ENCODE data around the gene VAV2.
A peak's percentile ranks its signal among the peaks of the same experiment; 100 is the strongest.

Gene VAV2

GRCh38 chr9:133792721-133793470 lies 199.2 kb downstream of the VAV2 start:
- peak; percentile 32 to 37 for DNase-seq

GRCh38 chr9:133791735-133792649 lies 200.1 kb downstream of the VAV2 start:
- no peak for DNase-seq

GRCh38 chr9:133791069-133791468 lies 201.1 kb downstream of the VAV2 start:
- no peak for DNase-seq

GRCh38 chr9:133789778-133790177 lies 202.3 kb downstream of the VAV2 start:
- no peak for DNase-seq

GRCh38 chr9:133788819-133789717 lies 203.1 kb downstream of the VAV2 start:
- DNase-seq: peak; percentile 51 to 57

- DNase-seq: no peak
Measured at GRCh38 chr9:133788045-133788818, 203.9 kb downstream of the VAV2 start.

- DNase-seq: no peak
Measured at GRCh38 chr9:133787754-133788025, 204.4 kb downstream of the VAV2 start.

- no peak for DNase-seq
Measured at GRCh38 chr9:133786907-133787753, 205.0 kb downstream of the VAV2 start.

- no peak for DNase-seq
Measured at GRCh38 chr9:133786371-133786753, 205.8 kb downstream of the VAV2 start.

- no peak for DNase-seq
Measured at GRCh38 chr9:133785753-133786370, 206.3 kb downstream of the VAV2 start.

GRCh38 chr9:133784731-133785561 lies 207.2 kb downstream of the VAV2 start:
- no peak for DNase-seq

GRCh38 chr9:133783331-133783731 lies 208.8 kb downstream of the VAV2 start:
- no peak for DNase-seq

GRCh38 chr9:133782157-133783130 lies 209.7 kb downstream of the VAV2 start:
- DNase-seq: peak; percentile 59 to 72

- no peak for DNase-seq
Measured at GRCh38 chr9:133781828-133782135, 210.3 kb downstream of the VAV2 start.

GRCh38 chr9:133780962-133781827 lies 210.9 kb downstream of the VAV2 start:
- DNase-seq: no peak

- no peak for DNase-seq
Measured at GRCh38 chr9:133780404-133780945, 211.6 kb downstream of the VAV2 start.
